HG03558 (cell line): Measurements from ENCODE around the gene IQGAP2.
"Not testable (repeated sequence)": the region's sequence is repeated elsewhere in the genome, so short reads cannot be mapped to it uniquely, and the experiment has no call there.

ENCODE experiments used
- ATAC-seq: cut with Tn5 transposase; IDR thresholded peaks from one replicate; pipeline ENCODE4 v1.9.1; 2021; ENCODE audit warnings: moderate number of reproducible peaks; ENCODE audit not compliant: unreplicated experiment; ENCODE audit errors: extremely low read depth

The IQGAP2 gene

GRCh38 chr5:76490960-76491359 is 87.9 kb downstream of the IQGAP2 start:
- ATAC-seq, result no peak

DNA sequence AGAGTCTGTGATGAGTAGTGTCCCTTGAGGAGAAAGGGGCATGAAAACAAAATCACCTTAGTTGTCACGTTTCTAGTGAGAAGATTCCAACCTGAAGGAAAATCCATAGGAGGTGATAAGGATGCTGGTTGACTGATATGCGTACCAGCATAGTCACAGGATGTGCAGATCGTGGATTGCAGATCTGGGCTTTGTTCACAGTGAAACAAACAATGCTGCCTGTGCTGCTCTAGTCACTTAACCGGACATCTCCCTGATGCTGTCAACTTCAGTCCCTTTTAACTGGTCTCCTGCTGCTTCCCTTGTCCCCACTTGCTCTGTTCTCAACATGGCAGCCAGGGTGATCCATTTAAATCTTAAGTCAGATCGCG is 89.7 kb downstream of the IQGAP2 start:
- no peak for ATAC-seq

DNA sequence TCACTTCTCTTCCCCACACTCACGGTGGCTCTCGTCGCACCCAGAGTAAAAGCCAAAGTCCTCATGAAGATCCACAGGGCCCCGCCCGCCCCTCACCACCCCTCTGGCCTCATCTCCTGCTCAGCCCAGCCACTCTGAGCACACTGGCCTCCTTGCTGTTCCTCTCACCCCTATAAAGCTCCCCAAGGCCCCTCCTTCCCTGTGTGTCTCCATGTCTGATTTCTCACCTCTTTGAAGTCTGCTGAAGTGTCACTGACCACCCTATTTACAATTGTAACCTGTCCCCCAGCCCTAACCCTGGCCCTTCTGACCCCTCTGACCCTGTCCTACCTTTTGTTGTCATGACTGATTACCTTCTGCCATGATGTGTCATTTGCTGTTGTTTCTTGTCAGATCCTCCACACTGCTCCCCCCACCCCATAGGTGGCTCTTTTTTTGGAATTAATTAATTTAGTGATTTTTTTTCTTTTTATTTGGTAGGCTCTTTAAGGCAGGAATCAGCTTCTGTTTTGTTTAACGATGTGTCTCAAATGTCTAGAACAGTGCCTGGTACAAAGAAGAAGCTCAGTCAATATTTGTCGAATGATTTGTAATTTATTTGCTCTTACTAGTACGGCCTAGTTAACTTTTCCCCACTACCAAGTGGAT is 90.2 kb downstream of the IQGAP2 start:
- no peak for ATAC-seq

DNA sequence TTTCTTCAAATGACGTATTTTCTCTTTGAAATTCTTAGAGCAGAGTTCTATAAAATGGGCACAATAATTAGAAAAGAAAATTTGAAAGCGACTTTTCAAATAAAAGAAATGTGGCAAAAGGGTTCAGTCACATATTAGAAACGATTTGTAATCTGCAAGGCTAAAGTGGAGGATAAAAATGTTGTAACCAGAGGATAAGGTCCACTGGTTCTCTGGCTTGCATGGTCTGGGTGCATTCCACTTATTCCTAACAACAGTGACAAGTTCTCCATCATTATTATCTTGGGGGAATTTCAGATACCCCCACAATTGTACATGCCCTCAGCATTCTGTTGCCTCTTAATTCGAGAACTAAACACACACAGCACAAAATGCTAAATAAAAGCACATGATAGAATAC is 91.1 kb downstream of the IQGAP2 start:
- no peak for ATAC-seq

GRCh38 chr5:76495870-76496269 is 92.8 kb downstream of the IQGAP2 start:
- no peak for ATAC-seq

DNA sequence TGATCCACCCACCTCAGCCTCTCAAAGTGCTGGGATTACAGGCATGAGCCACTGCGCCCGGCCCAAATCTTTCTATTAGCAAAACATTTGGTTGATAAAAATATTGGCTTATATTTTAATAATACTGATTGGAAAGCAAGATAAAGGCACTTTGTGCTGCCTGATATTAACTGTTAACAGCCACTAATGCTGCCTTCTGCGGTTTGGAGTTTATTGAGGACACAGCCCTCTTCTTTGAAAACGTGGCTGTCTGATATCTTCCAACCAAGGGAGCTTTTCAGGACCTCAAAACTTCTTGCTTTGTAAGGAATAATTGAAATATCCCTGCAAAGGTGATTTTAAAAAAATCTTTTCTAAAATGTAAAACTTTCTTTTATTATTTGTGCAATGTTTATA is 94.0 kb downstream of the IQGAP2 start:
- ATAC-seq, result no peak

DNA sequence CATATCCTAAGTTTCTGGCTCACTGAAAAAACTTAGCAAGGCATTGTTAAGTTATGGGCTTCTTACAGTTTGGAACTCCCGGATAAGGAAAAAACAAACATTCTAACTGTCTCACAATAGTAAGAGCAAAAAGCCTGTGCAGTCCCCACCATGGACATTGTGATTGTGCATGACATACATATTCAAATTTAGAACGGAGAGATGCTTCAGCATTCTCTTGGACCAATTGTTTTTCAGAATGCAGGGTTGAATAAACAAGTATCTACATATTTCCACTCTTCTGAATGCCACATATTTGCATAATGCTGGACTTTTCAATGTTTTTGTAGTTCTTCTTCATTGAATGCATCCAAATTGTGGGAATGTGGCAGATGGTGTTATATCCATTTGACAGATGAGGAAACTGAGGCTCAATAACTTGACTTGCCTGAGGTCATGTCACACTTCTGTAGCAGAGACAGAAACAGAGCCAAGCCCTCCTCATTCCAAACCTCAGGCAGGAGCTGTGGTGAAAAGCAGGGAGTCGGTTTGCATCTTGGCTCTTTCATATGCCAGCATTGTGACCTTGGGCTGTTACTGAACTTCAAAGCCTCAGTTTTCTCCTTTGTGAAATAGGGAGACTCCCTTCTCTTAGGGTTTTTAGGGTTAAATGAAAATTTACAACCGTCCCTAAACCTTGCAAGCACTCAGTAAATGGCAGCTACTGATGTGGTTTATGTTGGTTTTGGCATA is 95.1 kb downstream of the IQGAP2 start:
- no peak for ATAC-seq

DNA sequence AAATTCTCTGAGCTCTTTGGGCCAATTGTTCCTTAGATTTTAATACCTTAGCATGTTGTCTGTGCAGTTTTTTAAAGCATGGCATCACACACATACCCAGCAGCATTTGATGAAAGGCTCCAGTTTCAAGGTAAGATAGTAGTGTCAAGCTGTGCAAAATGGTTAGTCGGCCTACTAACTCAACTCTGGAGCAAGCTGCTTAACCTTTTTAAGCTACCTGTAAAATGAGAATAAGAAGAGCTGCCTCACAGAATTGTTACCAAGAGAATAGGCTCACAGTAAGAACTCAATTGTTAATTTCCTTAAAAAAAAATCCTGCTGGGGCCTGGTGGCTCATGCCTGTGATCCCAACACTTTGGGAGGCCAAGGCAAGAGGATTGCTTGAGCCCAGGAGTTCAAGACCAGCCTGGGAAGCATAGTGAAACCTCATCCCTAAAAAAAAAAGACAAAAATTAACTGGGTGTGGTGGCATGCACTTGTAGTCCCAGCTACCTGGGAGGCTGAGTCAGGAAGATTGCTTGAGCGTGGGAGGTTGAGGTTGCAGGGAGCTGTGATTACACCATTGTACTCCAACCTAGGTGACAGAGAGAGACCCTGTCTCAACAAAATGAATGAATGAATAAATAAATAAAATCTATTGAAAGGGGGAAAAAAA is 96.5 kb downstream of the IQGAP2 start:
- ATAC-seq, result no peak

- no peak for ATAC-seq
Observed at GRCh38 chr5:76500633-76501393, 97.7 kb downstream of the IQGAP2 start.

DNA sequence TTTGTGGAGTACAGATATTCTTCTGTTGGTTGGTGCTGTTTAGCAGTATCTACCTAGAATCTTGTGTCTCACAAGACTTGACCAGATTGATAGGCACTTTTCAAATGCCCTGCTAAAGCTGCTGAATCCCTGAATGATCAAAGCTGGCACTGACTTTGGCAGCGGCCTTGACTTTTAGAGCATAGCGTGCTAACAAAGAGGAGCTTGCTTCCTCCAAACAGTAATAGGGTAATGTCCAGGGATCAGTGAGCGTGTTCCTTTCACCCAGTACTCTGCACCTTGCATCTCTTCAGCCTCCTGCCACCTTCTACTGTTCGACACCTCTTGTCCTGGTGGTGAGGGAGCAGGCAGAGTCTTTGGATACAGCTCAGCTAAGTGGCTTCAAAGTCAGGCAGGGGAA is 100.8 kb downstream of the IQGAP2 start:
- no peak for ATAC-seq

- no peak for ATAC-seq
Observed at GRCh38 chr5:76504901-76505564, 101.9 kb downstream of the IQGAP2 start.

DNA sequence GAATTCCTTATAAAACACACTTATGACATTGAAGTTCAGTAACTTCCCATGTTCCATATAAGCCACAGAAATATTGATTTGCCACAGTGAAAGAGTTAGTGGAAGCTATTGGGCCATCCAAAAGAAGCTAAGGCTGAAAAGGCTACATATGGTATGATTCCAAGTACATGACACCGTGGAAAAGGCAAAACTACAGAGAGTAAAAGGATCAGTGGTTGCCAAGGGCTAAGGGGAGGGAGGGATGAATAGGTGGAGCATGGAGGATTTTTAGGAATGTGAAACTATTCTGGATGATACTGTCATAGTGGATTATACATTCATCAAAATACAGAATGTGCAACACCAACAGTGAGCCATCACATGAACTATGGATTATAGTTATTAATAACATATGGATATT is 110.4 kb downstream of the IQGAP2 start:
- ATAC-seq, result no peak

DNA sequence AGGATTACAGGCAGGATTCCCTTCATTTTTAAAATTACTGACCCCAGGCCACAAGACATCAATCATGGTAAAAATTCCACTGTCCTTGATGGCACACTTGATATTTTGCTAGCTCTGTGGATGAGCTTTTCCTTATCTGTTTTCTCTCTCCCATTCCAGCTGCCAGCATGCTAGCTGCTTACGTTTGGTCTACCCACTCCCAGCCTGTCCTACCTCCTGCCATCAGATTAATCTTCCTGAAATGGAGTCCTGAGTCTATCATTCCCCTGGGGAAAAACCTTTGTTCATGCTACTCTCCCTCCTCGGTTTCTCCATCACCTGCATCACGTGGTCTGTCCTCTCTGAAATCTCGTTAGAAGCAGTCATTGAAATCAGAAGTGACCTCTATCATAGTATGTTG is 111.2 kb downstream of the IQGAP2 start:
- ATAC-seq, result no peak

GRCh38 chr5:76514713-76515112 is 111.6 kb downstream of the IQGAP2 start:
- ATAC-seq, result no peak

GRCh38 chr5:76517334-76517733 is 114.2 kb downstream of the IQGAP2 start:
- ATAC-seq, result no peak

DNA sequence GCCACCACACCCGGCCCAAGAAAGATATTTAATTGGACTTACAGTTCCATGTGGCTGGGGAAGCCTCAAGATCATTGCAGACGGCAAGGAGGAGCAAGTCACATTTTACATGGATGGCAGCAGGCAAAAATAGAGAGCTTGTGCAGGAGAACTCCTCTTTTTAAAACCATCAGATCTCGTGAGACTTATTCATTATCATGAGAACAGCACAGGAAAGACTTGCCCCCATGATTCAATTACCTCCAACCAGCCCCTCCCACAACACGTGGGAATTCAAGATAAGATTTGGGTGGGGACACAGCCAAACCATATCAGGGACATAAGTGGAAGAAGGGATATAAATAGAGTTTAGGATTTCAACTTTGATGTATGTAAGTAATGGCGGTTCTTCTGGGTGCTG is 115.2 kb downstream of the IQGAP2 start:
- ATAC-seq, result not testable (repeated sequence)

DNA sequence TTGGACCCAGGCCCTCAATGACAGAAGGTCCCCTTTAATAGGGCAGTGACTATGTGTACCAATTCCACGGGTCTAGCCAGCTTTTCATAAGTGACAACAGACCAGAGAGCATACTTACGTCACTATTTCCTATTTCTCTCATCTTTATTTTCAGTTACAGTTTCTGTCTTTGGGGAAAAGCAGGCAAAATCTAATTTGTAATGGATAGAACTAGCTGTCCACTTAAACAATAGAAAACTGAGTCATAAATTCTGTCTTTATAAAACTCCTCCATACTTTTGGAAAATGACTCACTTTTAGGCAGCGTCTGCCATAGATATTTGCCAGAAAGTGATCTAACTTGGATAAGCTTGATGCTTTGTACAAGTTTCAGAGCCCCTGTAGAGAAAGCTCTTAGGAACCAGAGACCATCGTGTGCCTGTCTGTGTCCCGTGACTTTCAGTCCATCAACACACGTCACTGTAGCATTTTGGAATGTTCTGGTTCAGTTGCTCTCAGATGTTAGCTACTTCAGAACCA is 118.2 kb downstream of the IQGAP2 start:
- no peak for ATAC-seq

GRCh38 chr5:76522103-76522935 is 119.2 kb downstream of the IQGAP2 start:
- ATAC-seq, result no peak

DNA sequence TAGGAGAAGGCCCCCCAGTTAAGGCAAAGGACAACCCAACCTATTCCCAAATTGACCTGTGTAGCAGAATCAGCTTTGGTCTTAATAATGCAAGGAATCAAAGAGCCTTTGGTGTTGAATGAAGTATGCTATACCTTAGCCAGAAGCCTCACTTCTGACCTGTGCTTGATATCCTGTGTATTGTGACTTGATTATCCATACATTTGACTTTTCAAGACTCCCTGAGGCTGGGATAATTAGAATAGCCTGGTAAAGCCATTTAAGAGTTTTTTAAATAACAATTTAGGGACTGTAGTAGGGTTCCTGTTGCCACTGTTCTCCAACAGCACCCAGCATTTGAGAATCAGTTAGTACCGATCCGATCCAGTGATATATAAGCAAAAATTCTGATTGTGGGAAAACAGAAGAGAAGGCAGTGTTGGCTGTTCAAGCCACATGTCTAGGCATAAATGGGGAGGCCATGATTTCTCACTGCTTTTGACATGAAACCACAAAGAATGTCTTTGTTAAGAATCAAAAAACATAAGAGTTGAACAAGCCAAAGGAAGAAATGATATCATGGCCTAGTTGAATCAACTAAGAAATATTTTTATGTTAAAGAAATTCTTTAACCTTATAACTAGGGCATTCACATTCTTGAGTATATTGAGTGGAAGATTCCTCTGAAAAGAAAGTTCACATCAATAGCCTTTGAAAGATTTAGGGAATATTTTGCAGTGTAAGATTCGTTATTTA is 121.2 kb downstream of the IQGAP2 start:
- no peak for ATAC-seq
